NCI-H774 (cell line): Measurements from ENCODE around the gene ARPP19.
A peak's percentile ranks its signal among the peaks of the same experiment; 100 is the strongest.
"Not testable (repeated sequence)": the region's sequence is repeated elsewhere in the genome, so short reads cannot be mapped to it uniquely, and the experiment has no call there.

Experiments used
- DNase-seq: peaks from one replicate; lab custom pipeline; 2025; lab: John Stamatoyannopoulos, UW

The ARPP19 gene

GRCh38 chr15:52551186-52551585 is 17.6 kb downstream of the ARPP19 start:
- DNase-seq, result not testable (repeated sequence)

GRCh38 chr15:52546031-52546751 is 22.6 kb downstream of the ARPP19 start:
- no peak for DNase-seq

GRCh38 chr15:52540374-52541012 is 28.3 kb downstream of the ARPP19 start:
- no peak for DNase-seq

DNA sequence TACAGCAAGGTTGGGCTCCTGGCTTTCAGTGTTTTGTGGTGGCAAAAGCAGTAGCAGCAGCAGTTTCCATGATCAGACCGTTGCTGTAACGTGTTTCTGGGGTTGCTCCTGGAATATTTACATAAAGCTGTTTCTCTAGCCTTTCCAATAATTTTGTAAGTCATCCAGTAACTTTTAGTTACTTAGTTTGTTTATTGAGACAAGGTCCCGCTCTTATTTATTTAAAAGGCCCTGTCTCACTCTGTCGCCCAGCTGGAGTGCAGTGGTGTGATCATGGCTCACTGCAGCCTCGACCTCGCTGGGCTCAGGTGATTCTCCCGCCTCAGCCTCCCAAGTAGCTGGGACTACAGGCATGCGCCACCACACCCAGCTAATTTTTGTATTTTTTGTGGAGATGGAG is 31.4 kb downstream of the ARPP19 start:
- DNase-seq, result no peak

DNA sequence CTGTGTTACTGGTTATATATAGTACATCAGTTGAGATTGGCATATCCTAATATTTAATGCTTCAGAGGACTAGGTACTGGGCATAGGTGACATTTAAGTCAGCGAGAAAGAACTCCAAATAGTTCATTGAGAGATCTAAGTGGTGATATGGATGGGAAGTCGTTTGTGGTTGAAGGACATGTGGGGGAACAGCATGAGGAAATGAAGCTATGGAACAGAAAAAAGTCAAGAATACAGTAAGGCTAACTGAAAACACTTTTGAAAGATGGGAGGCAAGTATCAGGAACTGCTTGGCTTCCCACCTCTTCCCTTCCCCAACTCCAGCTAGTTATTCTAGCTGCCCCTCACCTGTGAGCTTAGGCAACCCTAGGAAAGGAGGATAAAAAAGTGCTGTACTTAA is 36.4 kb downstream of the ARPP19 start:
- DNase-seq, result no peak

DNA sequence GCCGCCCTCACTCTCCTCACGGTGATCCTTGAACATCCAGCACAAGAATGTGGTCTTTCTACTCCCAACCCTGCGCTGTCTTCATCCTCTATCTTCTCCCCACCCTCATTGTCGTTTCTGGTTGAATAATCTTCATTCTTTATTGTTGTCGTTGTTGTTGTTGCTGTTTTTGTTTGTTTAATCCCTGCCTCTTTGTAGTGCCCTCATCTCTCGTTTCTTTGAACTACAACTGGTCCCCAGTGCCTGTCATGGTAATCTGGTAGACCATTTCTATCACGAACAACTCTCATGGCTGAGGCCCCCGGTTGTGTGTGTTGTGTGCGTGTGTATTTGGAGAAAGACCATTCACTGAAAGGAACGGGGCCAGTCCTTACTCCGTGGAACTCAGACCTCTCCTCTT is 38.9 kb downstream of the ARPP19 start:
- no peak for DNase-seq

- no peak for DNase-seq
Measured at GRCh38 chr15:52529341-52529924, 39.4 kb downstream of the ARPP19 start.

GRCh38 chr15:52528564-52529340 is 40.1 kb downstream of the ARPP19 start, which contains the start of gene MYO5A:
Gene MYO5A, minus strand, starts transcription at chr15:52528880. Its CDS starts 74 bp downstream, at chr15:52528806.
- peak; percentile 50 for DNase-seq

DNA sequence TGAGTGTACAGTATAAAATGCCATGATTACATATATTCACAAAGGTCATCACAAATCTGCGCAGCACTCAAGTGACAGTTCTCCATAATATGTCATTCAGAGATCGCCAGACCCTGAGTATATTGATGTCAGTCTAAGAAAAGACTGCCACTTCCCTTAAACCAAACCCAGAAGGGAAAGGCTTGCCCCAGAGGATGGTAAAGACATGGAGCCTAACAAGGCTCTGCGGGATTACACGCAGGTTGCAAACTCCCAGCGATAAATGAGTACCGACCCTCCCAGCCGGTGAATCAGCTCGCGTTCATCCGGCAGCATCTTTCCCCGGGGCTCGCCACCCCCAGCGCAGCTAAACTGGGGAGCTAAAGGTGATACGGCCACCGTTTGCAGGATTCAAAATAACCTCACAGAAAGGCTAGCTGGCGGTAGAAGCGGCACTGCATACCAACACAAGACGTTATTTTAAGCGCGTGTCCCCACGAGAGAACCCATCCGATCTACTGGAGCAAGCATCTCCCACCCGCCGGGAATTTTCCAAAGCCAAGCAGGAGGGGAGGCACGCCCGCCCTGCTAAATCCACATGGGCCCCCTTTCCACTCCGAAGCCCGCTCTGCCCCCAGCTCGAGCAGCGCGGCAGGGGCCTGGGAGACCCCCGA is 40.8 kb downstream of the ARPP19 start:
- no peak for DNase-seq

DNA sequence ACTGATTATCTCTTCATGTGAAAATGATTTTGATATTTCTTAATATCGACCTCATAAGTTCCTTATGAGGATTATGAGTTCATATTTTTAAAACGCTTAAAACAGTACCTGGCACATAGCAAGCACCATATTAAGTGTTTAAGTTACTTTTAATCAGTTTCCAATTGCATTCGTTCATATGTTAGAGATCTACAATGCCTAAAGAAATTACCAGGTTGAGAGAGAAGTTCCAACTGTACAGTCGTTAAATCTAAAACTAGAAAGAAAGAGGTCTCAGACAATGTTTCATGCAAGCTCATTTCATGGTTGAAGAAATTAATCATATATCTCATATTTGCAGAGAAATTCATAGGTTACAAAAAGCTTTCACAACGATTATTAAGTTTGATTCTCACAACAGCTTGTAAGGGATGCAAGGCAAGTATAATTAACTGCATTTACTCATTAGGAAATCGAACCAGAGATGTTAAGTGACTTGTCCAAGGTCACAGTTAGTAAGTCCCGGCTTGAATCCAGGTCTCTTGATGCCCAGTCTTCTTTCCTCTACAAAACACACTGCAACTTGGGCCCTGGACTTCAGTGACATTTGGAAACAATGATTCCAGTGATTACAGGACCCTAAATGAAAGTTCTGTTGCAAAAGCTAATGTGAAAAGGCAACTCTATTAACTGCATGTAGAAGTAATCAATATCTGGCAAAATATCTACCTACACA is 41.5 kb downstream of the ARPP19 start:
- DNase-seq, result no peak

DNA sequence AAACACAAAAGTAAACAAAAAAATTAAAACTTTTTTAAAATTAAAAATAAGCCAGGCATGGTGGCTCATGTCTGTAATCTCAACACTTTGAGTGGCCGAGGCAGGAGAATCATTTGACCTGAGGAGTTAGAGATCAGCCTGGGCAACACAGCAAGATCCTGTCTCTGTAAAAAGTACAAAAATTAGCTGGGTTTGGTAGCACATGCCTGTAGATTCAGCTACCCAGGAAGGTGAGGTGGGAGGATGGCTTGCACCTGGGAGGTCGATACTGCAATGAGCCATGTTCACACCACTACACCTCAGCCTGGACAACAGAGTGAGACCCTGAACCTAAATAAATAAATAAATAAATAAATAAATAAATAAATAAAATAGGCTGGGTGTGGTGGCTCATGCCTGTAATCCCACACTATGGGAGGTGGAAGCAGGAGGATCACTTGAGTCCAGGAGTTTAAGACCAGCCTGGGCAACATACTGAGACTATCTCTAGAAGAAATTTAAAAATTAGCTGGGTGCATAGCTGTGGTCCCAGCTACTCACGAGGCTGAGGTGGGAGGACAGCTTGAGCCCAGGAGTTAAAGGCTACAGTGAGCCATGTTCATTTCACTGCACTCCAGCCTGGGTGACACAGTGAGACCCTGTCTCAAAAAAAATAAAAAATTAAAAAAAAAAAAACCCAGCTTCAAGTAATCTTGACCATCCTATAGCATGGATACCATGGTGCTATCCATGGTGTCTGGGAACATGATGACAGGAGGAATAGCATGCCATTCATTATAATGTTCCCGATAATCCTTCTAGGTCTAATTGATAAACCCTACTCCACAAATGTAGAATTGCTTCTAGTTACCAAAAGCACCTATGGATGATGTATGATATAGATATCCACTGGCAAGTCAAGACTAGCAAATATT is 44.4 kb downstream of the ARPP19 start:
- no peak for DNase-seq

- DNase-seq, result no peak
Measured at GRCh38 chr15:52523647-52524046, 45.2 kb downstream of the ARPP19 start.

- no peak for DNase-seq
Measured at GRCh38 chr15:52523192-52523591, 45.6 kb downstream of the ARPP19 start.

GRCh38 chr15:52521682-52522081 is 47.1 kb downstream of the ARPP19 start:
- DNase-seq, result no peak

- DNase-seq, result no peak
Measured at GRCh38 chr15:52520421-52520820, 48.4 kb downstream of the ARPP19 start.

DNA sequence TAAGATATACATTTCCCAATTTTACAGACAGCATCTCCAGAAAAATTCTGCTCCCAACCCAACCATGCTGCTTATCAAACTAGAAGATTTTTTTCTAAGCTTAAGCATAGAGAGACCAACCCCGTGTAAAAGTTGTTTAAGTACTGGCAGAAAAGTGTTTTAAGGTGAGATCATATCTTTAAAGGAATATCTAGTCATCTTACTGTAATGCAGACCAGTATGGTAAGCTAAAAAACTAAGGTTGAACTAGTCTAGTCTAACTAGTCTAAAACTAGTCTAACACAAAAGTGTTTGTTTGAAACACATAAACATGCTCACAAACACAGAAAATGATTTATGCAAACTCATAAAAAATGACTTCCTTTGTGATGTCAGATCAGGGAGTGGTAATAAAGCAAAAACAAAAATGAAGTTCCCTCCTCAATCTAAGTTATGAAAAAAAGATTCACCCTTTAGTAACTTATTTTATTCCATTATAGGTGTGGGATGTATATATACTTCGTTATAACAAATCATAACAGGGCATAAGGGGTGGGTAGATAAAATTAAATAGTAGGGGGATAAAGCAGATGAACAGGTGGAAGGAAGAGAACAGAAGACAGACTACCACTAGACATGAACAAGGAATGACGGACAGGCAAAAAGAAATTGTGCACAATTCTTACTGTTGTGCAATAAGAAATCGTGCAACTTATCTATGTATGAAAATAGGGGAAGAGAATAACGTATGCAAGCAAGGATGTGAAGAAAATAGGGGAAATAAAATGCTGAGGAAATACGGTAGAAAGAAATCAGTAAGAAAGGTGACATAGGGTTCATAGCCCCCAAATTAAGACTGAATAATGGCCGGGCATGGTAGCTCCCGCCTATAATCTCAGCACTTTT is 50.1 kb downstream of the ARPP19 start:
- no peak for DNase-seq

DNA sequence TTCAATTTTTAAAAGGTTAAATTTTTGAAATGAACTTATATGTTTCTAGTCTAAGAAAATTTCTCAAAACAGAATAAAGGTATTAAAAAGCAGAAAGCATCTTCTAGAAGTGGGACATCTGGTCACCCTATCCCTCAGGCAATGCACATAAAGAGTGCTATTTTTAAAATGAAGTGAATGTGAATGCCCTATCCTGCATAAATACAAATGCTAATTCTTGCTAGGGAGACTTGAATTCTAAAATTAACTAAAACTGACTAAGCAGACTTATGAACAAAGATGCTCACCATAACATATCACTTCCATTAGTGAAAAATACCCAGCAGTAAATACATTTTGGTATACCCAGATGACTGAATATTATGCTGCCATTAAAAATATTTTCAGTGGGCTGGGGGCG is 51.8 kb downstream of the ARPP19 start:
- DNase-seq, result no peak

DNA sequence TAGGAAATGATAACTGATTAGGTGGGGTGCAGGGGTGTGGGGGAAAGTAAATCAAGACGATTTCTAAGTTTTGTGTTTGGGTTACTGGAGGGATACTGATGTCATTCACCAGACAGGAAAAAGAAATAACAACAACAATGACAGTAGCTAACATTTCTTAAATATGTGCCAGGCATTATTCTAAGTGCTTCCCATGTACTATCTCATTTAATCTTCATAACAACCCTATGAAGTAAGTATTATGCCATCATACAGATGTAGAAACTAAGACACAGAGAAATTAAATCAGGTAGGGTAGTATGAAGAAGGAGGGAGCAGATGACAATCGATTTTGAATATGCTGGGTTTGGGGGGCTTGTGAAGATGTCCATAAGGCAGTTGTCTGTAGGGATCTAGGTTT is 53.5 kb downstream of the ARPP19 start:
- DNase-seq, result no peak

DNA sequence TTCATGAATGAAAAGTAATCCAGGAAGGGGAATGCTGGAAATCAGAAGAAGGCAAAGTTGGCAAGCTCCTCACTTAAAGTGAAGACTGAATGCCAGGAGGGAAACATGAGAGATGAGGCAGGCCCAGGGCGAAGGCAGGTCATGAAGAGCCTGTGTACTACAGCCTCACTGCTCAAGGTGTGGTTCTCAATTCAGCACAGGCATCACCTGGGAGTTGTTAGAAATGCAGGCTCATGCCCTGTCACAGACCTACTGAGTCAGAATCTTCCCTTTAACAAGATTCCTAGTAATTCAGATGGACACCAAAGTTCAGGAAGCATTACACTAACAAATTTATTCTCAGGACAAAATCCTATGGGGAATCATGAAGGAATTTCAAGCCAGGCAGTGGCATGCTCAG is 54.3 kb downstream of the ARPP19 start:
- no peak for DNase-seq
